ENCODE measurements around the gene NOX5. TPM values are rescaled to one million over a fixed set of nuclear protein-coding genes. Genes with fewer than 3 reads are reported as not detected.

The NOX5 gene
- total RNA-seq, 1 donor from 2014 or later: 0.17 TPM

- Histone ChIP-seq H3K4me3 (ENCODE audit: low read depth, low read length) (no peak overlapping the region), H3K27me3 (ENCODE audit: control insufficient read depth, insufficient read depth, low read length) (no peaks in the 10 kb centered on the region), H3K36me3 (ENCODE audit: control insufficient read depth, insufficient read depth, low read length) (no peaks in the 10 kb centered on the region)
- no peak for DNase-seq (ENCODE audit: low read depth)
- TF ChIP-seq, protein P1, sequence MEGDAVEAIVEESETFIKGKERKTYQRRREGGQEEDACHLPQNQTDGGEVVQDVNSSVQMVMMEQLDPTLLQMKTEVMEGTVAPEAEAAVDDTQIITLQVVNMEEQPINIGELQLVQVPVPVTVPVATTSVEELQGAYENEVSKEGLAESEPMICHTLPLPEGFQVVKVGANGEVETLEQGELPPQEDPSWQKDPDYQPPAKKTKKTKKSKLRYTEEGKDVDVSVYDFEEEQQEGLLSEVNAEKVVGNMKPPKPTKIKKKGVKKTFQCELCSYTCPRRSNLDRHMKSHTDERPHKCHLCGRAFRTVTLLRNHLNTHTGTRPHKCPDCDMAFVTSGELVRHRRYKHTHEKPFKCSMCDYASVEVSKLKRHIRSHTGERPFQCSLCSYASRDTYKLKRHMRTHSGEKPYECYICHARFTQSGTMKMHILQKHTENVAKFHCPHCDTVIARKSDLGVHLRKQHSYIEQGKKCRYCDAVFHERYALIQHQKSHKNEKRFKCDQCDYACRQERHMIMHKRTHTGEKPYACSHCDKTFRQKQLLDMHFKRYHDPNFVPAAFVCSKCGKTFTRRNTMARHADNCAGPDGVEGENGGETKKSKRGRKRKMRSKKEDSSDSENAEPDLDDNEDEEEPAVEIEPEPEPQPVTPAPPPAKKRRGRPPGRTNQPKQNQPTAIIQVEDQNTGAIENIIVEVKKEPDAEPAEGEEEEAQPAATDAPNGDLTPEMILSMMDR (IDR thresholded peaks at IDR 0.05; ENCODE audit: insufficient read depth, low read length, poor library complexity, severe bottlenecking): no peak
These were observed 64.1 kb downstream of the NOX5 start for GRCh38 chr15:69078638-69079037.

DNA sequence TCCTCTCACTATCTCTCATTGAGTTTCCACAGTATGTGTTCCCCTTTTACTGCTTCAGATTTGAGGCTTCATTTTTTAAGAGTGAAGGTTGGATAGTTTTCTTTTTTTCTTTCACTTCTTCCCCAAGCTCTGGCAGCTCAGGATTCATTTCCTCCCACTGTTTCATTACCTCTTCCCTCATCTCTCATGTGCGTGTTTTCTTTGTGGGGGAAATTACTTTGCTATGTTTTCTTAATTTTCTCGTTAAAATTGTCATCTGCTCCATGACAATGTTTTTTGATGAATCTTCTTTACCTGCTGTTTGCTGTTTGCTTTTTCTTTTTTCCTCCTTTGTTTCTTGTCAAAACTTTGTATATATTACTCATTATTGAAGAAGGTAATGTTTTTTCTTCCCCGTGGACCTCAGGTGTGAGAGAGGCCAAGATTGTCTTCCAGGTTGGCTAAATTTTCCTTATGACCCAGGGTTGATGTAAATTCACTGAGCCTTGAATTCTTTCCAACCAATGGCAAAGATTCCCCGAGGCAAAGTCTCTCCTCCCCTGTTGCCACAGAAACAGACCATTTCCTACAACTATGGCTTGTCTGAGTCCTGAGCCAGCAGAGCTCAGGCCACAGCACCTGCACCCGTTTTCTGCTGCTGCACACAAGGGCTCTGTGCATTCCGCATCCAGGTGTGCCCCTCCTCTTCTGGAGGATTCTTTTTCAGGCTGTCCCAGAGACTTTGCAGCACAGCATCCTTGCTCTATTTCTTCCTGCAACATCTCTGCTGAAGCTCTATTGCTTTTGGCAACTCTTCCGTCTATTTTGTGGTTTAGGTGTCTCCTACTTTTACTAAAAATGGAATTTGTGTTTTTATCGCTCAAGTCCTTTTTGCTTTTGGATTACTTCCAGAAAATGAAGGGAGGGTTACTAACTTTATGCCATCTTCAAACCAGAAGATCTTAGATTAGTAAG, 66.1 kb downstream of the NOX5 start:
- no peak overlapping the region for H3K4me3 ChIP-seq (ENCODE audit: low read depth, low read length)
- TF ChIP-seq, protein P1 (IDR thresholded peaks at IDR 0.05; ENCODE audit: insufficient read depth, low read length, poor library complexity, severe bottlenecking): no peak
- peaks cover 2% of the 10 kb centered on the region for H3K27me3 ChIP-seq (ENCODE audit: control insufficient read depth, insufficient read depth, low read length)
- DNase-seq (ENCODE audit: low read depth): no peak
- H3K36me3 ChIP-seq (ENCODE audit: control insufficient read depth, insufficient read depth, low read length): no peaks in the 10 kb centered on the region

- DNase-seq (ENCODE audit: low read depth): no peak
- H3K27me3 ChIP-seq (ENCODE audit: control insufficient read depth, insufficient read depth, low read length): peaks cover 2% of the 10 kb centered on the region
- H3K4me3 ChIP-seq (ENCODE audit: low read depth, low read length): no peak overlapping the region
- TF ChIP-seq, protein P1 (IDR thresholded peaks at IDR 0.05; ENCODE audit: insufficient read depth, low read length, poor library complexity, severe bottlenecking): no peak
- H3K36me3 ChIP-seq (ENCODE audit: control insufficient read depth, insufficient read depth, low read length): no peaks in the 10 kb centered on the region
These were observed 67.0 kb downstream of the NOX5 start for GRCh38 chr15:69081310-69082004.

- TF ChIP-seq, protein P1 (IDR thresholded peaks at IDR 0.05; ENCODE audit: insufficient read depth, low read length, poor library complexity, severe bottlenecking): no peak
- Histone ChIP-seq H3K27me3 (ENCODE audit: control insufficient read depth, insufficient read depth, low read length) (peaks cover 2% of the 10 kb centered on the region), H3K36me3 (ENCODE audit: control insufficient read depth, insufficient read depth, low read length) (no peaks in the 10 kb centered on the region), H3K4me3 (ENCODE audit: low read depth, low read length) (no peak overlapping the region)
- no peak for DNase-seq (ENCODE audit: low read depth)
These were observed 67.6 kb downstream of the NOX5 start for GRCh38 chr15:69082021-69082502.

DNA sequence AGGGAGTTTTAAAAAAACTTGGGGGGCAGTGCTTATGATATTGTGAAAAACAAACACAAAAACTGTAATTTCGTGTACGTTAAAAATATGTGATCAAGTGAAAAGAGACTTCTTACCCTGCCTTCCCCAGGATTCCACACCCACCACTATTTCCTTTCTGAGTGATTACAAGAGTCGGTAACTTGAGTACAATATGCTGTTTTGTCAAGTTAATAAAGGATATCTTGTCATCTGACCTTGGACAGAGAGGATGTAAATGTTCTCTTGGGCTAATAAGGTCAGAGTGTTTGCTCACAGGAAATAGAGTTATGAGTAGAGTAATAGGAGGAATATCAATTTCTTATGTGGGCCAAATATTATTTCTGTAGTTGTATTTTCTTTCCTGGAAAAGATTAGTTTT, 68.1 kb downstream of the NOX5 start:
- Histone ChIP-seq H3K27me3 (ENCODE audit: control insufficient read depth, insufficient read depth, low read length) (peaks cover 2% of the 10 kb centered on the region), H3K4me3 (ENCODE audit: low read depth, low read length) (no peak overlapping the region), H3K36me3 (ENCODE audit: control insufficient read depth, insufficient read depth, low read length) (no peaks in the 10 kb centered on the region)
- TF ChIP-seq, protein P1 (IDR thresholded peaks at IDR 0.05; ENCODE audit: insufficient read depth, low read length, poor library complexity, severe bottlenecking): no peak
- DNase-seq (ENCODE audit: low read depth): no peak

Measured in kidney epithelial cell (primary cell).